ENCODE results near the gene MS4A4E.

Gene MS4A4E

DNA sequence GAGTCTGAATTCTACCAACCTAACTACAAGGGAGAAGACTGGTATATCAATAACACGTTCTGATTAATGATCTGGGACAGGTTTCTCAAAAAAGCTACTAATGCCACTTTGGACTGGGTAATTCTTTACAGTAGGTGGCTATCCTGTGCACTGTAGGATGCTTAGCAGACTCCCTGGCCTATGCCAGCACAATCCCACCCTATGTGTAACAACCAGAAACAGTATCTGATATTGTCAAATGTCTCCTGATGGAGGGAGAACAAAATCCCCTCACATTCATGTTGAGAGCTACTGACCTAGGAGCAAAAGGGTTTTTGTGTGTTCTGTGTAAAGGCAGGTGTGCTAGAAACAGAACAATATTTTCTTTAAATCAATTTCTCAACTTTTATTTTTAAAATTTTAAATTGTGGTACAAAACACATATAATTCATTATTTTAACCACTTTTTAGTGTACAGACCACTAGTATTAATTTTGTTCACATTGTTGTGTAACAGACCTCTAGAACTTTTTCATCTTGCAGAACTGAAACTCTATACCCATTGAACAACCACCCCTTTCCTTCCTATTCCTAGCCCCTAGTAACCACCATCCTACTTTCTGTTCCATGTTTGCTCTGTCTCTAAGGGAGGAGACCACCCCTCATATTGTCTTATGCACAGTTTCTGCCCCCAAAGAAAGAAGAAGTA is 58.0 kb downstream of the MS4A4E start:
- Histone ChIP-seq H3K9me2 (replicated peaks; ENCODE audit: insufficient read depth, low read length) (no peaks in the 10 kb centered on the region), H3F3A (ENCODE audit: insufficient read depth) (no peaks in the 10 kb centered on the region), H3K79me2 (ENCODE audit: insufficient read depth, low read length) (no peaks in the 10 kb centered on the region), H2AFZ (ENCODE audit: low read depth, low read length, severe bottlenecking) (no peak overlapping the region), H3K27me3 (ENCODE audit: low read length) (no peaks in the 10 kb centered on the region), H3K27ac (ENCODE audit: low read depth, low read length) (no peak overlapping the region), H3K36me3 (ENCODE audit: low read length) (no peaks in the 10 kb centered on the region), H4K20me1 (ENCODE audit: low read depth, low read length) (no peaks in the 10 kb centered on the region), H3K9me3 (ENCODE audit: insufficient read depth, low read length) (no peaks in the 10 kb centered on the region), H3K9ac (ENCODE audit: low read length) (no peak overlapping the region), H3K4me2 (ENCODE audit: low read depth, low read length, poor library complexity, severe bottlenecking) (no peak overlapping the region), H3K4me3 (ENCODE audit: insufficient read depth, low read length, poor library complexity, severe bottlenecking) (no peak overlapping the region)
- TF ChIP-seq, protein P1, sequence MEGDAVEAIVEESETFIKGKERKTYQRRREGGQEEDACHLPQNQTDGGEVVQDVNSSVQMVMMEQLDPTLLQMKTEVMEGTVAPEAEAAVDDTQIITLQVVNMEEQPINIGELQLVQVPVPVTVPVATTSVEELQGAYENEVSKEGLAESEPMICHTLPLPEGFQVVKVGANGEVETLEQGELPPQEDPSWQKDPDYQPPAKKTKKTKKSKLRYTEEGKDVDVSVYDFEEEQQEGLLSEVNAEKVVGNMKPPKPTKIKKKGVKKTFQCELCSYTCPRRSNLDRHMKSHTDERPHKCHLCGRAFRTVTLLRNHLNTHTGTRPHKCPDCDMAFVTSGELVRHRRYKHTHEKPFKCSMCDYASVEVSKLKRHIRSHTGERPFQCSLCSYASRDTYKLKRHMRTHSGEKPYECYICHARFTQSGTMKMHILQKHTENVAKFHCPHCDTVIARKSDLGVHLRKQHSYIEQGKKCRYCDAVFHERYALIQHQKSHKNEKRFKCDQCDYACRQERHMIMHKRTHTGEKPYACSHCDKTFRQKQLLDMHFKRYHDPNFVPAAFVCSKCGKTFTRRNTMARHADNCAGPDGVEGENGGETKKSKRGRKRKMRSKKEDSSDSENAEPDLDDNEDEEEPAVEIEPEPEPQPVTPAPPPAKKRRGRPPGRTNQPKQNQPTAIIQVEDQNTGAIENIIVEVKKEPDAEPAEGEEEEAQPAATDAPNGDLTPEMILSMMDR (IDR thresholded peaks at IDR 0.05; ENCODE audit: insufficient read depth, low read length, poor library complexity, severe bottlenecking) = no peak
- TF ChIP-seq EZH2phosphoT487 (conservative IDR thresholded peaks at IDR 0.05; ENCODE audit: low read length) = no peak

DNA sequence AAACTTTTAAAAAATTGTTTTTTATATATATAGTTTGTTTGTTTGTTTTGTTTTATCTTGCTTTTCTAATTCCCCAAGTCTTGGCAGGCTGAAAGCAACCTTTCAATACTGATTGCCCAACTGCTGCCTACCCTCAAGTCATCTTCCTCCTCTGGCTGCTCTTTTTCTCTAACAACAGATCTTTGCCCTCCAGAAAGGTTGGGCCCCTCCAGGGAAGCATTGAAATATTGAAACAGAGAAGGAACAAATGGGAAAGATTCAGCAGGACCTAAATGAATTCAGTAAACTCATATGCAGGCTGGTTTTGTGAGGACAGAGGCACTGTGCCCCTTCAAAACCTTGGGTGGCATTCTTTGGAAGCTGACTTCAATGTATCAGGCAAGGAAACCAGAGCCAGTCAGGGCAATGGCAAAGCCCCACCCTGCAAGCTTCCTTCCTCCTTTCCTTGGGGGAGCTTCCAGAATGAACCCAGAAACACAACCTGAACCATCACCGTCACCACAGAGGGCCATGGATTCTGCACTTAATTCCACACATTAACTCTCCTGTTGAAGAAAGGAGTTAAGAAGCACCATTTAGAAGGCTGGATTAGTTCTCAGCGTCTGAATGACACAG is 59.2 kb downstream of the MS4A4E start:
- Histone ChIP-seq H3K4me2 (ENCODE audit: low read depth, low read length, poor library complexity, severe bottlenecking) (no peak overlapping the region), H2AFZ (ENCODE audit: low read depth, low read length, severe bottlenecking) (no peak overlapping the region), H3K27me3 (ENCODE audit: low read length) (no peaks in the 10 kb centered on the region), H3K4me3 (ENCODE audit: insufficient read depth, low read length, poor library complexity, severe bottlenecking) (no peak overlapping the region), H3K79me2 (ENCODE audit: insufficient read depth, low read length) (no peaks in the 10 kb centered on the region), H3K9ac (ENCODE audit: low read length) (no peak overlapping the region), H3K36me3 (ENCODE audit: low read length) (no peaks in the 10 kb centered on the region), H3K9me3 (ENCODE audit: insufficient read depth, low read length) (no peaks in the 10 kb centered on the region), H3F3A (ENCODE audit: insufficient read depth) (no peaks in the 10 kb centered on the region), H4K20me1 (ENCODE audit: low read depth, low read length) (no peaks in the 10 kb centered on the region), H3K9me2 (replicated peaks; ENCODE audit: insufficient read depth, low read length) (no peaks in the 10 kb centered on the region), H3K27ac (ENCODE audit: low read depth, low read length) (no peak overlapping the region)
- TF ChIP-seq, protein P1 (IDR thresholded peaks at IDR 0.05; ENCODE audit: insufficient read depth, low read length, poor library complexity, severe bottlenecking) = no peak
- TF ChIP-seq EZH2phosphoT487 (conservative IDR thresholded peaks at IDR 0.05; ENCODE audit: low read length) = no peak

DNA sequence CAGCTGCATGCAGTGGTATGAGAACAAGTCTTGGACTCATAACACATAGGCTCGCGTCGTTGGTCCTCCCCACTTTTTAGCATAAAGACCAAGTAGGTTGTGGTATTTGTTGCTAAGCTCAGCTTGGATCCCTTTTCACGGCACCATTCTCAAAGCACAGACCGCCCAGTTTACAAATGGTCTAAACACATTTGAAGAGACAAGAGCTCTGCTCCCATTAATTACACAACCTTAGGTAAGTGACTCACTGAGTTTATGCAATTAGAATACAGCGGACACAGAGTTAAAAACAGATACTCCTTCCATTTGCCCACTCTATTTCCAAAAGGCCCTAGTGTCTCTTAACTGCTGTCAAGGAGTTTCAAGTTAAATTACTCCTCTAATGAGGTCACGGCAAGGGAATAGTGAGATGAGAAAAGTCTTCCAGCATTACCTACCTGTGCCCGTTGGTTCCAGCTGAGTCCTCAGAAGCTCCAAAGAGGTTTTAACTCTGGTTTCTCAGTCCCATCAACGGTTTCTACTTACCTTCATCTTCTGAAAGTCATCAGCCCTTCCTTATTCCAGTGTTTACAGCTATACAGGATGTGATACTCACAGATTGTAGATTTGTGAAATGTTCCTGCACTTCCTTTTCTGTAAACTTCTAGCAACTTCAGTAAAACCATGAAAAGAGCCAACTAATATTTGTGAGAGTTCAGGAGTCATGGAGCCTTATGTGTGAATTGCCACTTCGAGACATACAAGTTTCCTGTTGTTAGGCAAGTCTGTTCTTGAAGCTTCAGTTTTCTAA is 60.2 kb downstream of the MS4A4E start, which contains the start of gene MS4A6A:
Gene MS4A6A, minus strand, starts transcription at position 543 of the 790 bp plus-strand sequence. CDS start 1,356 bp downstream, outside the sequence.
- H3K9me3 ChIP-seq (ENCODE audit: insufficient read depth, low read length) = no peaks in the 10 kb centered on the region
- no peak within 1 kb of the TSS for H3K27ac ChIP-seq (ENCODE audit: low read depth, low read length)
- H3K36me3 ChIP-seq (ENCODE audit: low read length) = no peaks in the 10 kb centered on the region
- no peaks in the 10 kb centered on the region for H3F3A ChIP-seq (ENCODE audit: insufficient read depth)
- no peak within 1 kb of the TSS for H3K9ac ChIP-seq (ENCODE audit: low read length)
- no peaks in the 10 kb centered on the region for H3K27me3 ChIP-seq (ENCODE audit: low read length)
- H2AFZ ChIP-seq (ENCODE audit: low read depth, low read length, severe bottlenecking) = no peak within 1 kb of the TSS
- H3K4me2 ChIP-seq (ENCODE audit: low read depth, low read length, poor library complexity, severe bottlenecking) = no peak within 1 kb of the TSS
- H3K9me2 ChIP-seq (replicated peaks; ENCODE audit: insufficient read depth, low read length) = no peaks in the 10 kb centered on the region
- no peaks in the 10 kb centered on the region for H4K20me1 ChIP-seq (ENCODE audit: low read depth, low read length)
- TF ChIP-seq, protein P1 (IDR thresholded peaks at IDR 0.05; ENCODE audit: insufficient read depth, low read length, poor library complexity, severe bottlenecking) = no peak
- TF ChIP-seq EZH2phosphoT487 (conservative IDR thresholded peaks at IDR 0.05; ENCODE audit: low read length) = no peak
- H3K4me3 ChIP-seq (ENCODE audit: insufficient read depth, low read length, poor library complexity, severe bottlenecking) = no peak within 1 kb of the TSS
- no peaks in the 10 kb centered on the region for H3K79me2 ChIP-seq (ENCODE audit: insufficient read depth, low read length)

All from SU-DHL-6 (cell line).